AG10803 (cell line): Measurements from ENCODE around the gene MRPL46.

Experiments used
- DNase-seq: peaks from one replicate; pipeline ENCODE4 v3.0.0; 2010; ENCODE audit warnings: low read depth
- H3K4me3 ChIP-seq: 2 replicates; pipeline ENCODE4 v1.5.1; 2011; ENCODE audit warnings: mild to moderate bottlenecking, low read length, control low read depth
- CTCF ChIP-seq: conservative IDR thresholded peaks from 2 replicates; pipeline ENCODE4 v1.5.1; 2011; ENCODE audit warnings: mild to moderate bottlenecking, low read length, control low read depth, inconsistent platforms

The MRPL46 gene

DNA sequence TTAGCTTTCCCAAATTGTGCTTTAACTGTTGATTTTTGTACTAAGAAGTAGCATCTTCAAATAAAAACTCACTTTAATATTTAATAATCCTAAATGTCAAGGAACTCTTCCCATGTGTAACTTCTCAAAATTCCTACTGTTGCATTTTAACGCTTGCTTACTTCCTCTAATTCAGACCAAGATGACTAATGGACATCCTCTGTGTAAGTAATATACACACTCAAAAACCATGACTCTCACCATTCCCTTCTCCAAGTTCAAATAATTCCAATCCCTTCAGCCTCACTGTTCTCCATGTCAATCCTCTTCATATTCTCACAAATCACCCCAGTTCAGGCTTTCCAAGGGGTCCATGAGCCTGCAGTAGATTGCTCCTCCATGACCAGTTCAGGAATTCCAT is 13.0 kb downstream of the MRPL46 start:
- TF ChIP-seq CTCF, result no peak
- DNase-seq, result peak; percentile 23
- no peak overlapping the region for H3K4me3 ChIP-seq

DNA sequence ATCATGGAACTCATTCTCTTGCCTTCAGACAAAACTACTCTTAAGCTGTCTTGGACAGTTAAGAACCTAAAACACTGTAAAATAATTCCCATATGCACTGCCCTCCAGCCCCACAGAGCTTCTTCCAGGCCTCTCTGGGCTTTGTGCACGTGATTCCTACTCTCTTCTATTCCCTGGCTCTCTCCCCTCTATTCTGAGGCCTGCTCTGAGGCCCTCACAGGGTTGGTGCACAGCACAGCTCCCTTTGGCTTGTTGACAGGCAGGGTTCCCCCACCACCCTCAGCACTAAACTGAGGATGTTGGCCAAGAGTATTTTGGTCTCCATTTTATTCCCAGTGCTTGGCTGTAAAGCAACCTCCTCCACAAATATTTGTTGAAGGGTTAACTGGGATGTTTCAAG is 13.5 kb downstream of the MRPL46 start:
- DNase-seq, result no peak
- H3K4me3 ChIP-seq, result no peak overlapping the region
- no peak for TF ChIP-seq CTCF

DNA sequence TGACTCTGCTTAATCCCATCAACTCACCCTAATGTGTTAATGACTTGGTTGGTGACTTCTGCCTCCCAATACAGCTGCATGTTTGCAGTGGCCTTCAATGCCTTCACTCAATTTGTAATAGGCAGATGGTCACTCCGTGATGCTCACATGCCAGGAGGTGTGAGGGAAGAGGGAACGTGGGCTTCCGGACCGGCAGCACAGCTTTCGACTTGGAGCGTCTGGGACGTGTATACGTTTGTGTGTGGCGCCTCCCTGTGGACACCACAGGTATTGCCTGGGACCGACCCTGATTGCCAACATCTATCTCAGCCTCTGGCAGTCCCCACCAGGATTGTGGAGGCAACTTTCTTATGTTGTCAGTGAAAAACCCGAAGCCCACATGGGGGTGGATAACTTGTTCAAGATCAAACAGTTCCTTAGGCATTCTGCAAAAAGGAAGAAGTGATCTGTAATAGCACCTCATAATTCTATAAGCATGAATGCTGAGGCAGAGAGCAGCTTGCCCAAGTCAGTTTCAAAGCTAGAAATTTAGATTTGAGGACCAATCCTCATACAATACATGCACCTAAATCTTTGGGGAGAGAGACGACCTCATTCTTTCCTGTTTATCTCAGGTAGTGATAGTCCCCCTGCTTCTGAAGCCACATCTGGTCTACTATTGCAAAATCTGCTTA is 16.9 kb downstream of the MRPL46 start:
- DNase-seq, result peak; percentile 68
- no peak overlapping the region for H3K4me3 ChIP-seq
- peak; percentile 80 for TF ChIP-seq CTCF

- no peak for DNase-seq
- H3K4me3 ChIP-seq, result no peak overlapping the region
- TF ChIP-seq CTCF, result no peak
Measured at GRCh38 chr15:88449581-88449980, 17.6 kb downstream of the MRPL46 start.

DNA sequence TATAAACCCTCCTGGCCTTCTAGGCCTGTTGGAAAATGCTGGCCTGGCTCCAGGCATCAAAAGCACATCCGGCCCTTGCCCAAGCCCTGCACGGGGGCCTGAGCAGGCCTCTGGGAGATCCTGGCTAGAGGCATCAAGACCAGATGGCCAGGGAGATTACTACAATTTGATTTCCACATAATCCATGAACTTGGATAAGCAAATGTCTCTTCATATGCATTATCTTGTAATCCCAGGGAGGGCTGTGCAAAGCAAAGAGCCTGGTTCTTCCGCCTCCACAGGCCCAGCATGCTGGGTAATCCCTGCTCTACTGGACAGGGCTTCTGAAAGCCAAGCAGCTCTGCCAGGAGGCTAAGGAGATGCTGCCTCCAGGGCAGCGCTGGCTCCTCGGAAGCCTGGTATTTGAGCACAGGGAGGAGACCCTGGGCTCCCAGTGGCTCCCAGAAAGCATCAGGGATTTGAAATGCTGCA is 18.2 kb downstream of the MRPL46 start:
- no peak overlapping the region for H3K4me3 ChIP-seq
- TF ChIP-seq CTCF, result no peak
- no peak for DNase-seq

DNA sequence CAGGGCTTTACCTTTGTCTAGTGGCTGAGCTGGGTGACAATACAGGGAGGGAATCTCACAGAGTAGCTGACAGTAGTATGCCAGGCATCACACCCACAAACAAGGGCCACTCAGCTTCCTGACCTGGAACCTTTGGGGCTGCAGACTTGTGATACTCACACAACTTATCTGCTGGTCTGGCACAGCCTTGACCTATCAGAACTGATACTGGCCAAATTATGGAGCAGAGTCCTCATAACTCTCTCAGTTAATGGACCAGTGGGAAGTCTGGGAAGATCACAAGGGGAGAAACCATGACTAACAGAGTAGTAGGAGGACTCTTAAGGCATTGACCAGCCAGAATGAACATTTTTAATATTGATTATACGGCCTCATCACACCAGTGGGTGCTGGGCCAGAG is 19.4 kb downstream of the MRPL46 start:
- no peak for DNase-seq
- no peak for TF ChIP-seq CTCF
- H3K4me3 ChIP-seq, result no peak overlapping the region

- TF ChIP-seq CTCF, result peak; percentile 23; the same call in 1 of the 2 replicates
- DNase-seq, result peak; percentile 19
- H3K4me3 ChIP-seq, result no peak overlapping the region
Measured at GRCh38 chr15:88447206-88447605, 20.0 kb downstream of the MRPL46 start.
